ENCODE data around the gene FAM47B.

DNA sequence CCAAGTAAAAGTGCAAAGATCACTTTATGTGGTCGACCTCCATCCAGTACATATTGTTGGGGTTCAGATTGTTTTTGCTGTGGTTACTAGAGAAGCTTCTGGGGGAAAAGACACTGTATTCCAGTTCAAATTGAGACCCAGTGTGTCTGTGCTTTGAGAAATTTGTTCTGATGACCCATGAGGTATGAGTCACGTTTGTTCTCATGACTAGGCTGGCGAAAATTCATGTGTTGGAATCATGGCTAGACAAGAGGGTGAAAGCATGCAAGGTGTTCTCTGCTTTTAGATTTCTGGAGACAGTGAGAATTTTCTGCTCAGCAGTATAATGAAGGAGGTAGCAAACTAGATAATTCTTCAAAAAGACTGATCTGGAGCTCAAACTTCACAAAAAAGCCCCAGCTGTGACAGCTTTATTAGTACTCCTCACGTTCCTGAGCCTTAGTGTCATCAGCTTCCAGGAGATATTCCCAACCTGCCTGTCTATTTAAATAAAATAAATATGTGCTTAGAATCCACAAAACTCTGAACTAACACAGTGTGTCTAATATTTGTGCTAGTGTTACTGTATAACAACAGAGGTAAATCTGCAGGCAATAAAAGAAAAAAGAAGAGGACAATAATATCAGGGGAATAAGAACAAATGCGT is 24.4 kb upstream of the FAM47B start:
- TF ChIP-seq, protein P1, sequence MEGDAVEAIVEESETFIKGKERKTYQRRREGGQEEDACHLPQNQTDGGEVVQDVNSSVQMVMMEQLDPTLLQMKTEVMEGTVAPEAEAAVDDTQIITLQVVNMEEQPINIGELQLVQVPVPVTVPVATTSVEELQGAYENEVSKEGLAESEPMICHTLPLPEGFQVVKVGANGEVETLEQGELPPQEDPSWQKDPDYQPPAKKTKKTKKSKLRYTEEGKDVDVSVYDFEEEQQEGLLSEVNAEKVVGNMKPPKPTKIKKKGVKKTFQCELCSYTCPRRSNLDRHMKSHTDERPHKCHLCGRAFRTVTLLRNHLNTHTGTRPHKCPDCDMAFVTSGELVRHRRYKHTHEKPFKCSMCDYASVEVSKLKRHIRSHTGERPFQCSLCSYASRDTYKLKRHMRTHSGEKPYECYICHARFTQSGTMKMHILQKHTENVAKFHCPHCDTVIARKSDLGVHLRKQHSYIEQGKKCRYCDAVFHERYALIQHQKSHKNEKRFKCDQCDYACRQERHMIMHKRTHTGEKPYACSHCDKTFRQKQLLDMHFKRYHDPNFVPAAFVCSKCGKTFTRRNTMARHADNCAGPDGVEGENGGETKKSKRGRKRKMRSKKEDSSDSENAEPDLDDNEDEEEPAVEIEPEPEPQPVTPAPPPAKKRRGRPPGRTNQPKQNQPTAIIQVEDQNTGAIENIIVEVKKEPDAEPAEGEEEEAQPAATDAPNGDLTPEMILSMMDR (IDR thresholded peaks at IDR 0.05): no peak
- TF ChIP-seq POLR2A (IDR thresholded peaks at IDR 0.05): no peak
